Sciatic nerve (tissue), 2 donors: ENCODE results near the gene GNG13. TPM values are rescaled to one million over a fixed set of nuclear protein-coding genes. Genes with fewer than 3 reads are reported as not detected.
A peak's percentile ranks its signal among the peaks of the same experiment; 100 is the strongest.
"Not testable (repeated sequence)": the region's sequence is repeated elsewhere in the genome, so short reads cannot be mapped to it uniquely, and the experiment has no call there.

Experiments
- ATAC-seq: fragments of 200-7000 bp; cut with Tn5 transposase; one replicate; pipeline ENCODE4 v1.9.1; 2020; ENCODE audit warnings: mild to moderate bottlenecking, moderate library complexity
- DNase-seq: peaks from one replicate; pipeline ENCODE4 v3.0.0-alpha.2; 2020; ENCODE audit warnings: low spot score
- intact Hi-C: fragments of 100-400 bp; cut with DNase I; formaldehyde crosslinking; loops from one replicate; pipeline ENCODE4 v1.14.2; 2022
- total RNA-seq: library from RNA; stranded (reverse); fragmentation: NEBNext Ultra II Directional; extraction: Animal tissue kit (Norgen Biotek cat#: 25700); gene quantifications from one replicate; pipeline ENCODE4 v1.2.1, GENCODE V29; 2021
- donor health status: DM: no; HTN: no; CAD: no.
- donor health status: DM: no; HTN: no; CAD: no.

Gene GNG13
- not detected for total RNA-seq

GRCh38 chr16:799948-800833 lies at the start of gene GNG13:
Gene GNG13 (minus strand): TSS chr16:800734. CDS start chr16:799077, 1,657 bp downstream.
- intact Hi-C loops: loop anchor here (5.0 kb wide), 1 partner anchor 967 kb away; no protein-coding TSS in a partner anchor
- ATAC-seq (no peak), DNase-seq (no peak)

- no peak for ATAC-seq
- intact Hi-C loops: no loop called here
- DNase-seq: no peak
Observed at GRCh38 chr16:848510-849253, 48.1 kb upstream of the GNG13 start.

- DNase-seq (no peak), ATAC-seq (no peak)
- intact Hi-C loops: no loop called here
Observed at GRCh38 chr16:847681-848445, 47.3 kb upstream of the GNG13 start.

GRCh38 chr16:847151-847550 lies 46.6 kb upstream of the GNG13 start:
- intact Hi-C loops: no loop called here
- DNase-seq: no peak
- ATAC-seq: no peak

GRCh38 chr16:845351-845745 lies 44.8 kb upstream of the GNG13 start:
- intact Hi-C loops: no loop called here
- DNase-seq: no peak
- no peak for ATAC-seq

GRCh38 chr16:844638-845350 lies 44.3 kb upstream of the GNG13 start:
- intact Hi-C loops: no loop called here
- DNase-seq: no peak
- ATAC-seq: no peak

GRCh38 chr16:843771-844170 lies 43.2 kb upstream of the GNG13 start:
- no peak for ATAC-seq
- intact Hi-C loops: no loop called here
- DNase-seq: no peak

GRCh38 chr16:842711-843560 lies 42.4 kb upstream of the GNG13 start:
- no peak for DNase-seq
- intact Hi-C loops: no loop called here
- ATAC-seq: peak; percentile 24

- no peak for DNase-seq
- intact Hi-C loops: no loop called here
- ATAC-seq: peak; percentile 90
Observed at GRCh38 chr16:842061-842476, 41.5 kb upstream of the GNG13 start.

GRCh38 chr16:841455-842060 lies 41.0 kb upstream of the GNG13 start:
- DNase-seq (no peak), ATAC-seq (peak; percentile 9)
- intact Hi-C loops: no loop called here

- ATAC-seq (no peak), DNase-seq (no peak)
Observed at GRCh38 chr16:840561-841454, 40.3 kb upstream of the GNG13 start.

GRCh38 chr16:839643-840408 lies 39.3 kb upstream of the GNG13 start:
- intact Hi-C loops: no loop called here
- DNase-seq (no peak), ATAC-seq (no peak)

More at GRCh38 chr16:840561-841454, 40.3 kb upstream of the GNG13 start:
- intact Hi-C loops: no loop called here

GRCh38 chr16:838741-839140 lies 38.2 kb upstream of the GNG13 start:
- DNase-seq (no peak), ATAC-seq (no peak)
- intact Hi-C loops: no loop called here

- ATAC-seq, intact Hi-C loops, DNase-seq: not testable (repeated sequence)
Observed at GRCh38 chr16:836822-837221, 36.3 kb upstream of the GNG13 start.

- intact Hi-C loops: no loop called here
- ATAC-seq: no peak
- no peak for DNase-seq
Observed at GRCh38 chr16:836221-836620, 35.7 kb upstream of the GNG13 start.

- DNase-seq (no peak), ATAC-seq (no peak)
- intact Hi-C loops: no loop called here
Observed at GRCh38 chr16:835373-835772, 34.8 kb upstream of the GNG13 start.
